Thoracic aorta (tissue), 2 donors: ENCODE measurements around the gene TTC39A. TPM values are rescaled to one million over a fixed set of nuclear protein-coding genes. Genes with fewer than 3 reads are reported as not detected.
A peak's percentile ranks its signal among the peaks of the same experiment; 100 is the strongest.

ENCODE experiments used
- ATAC-seq: fragments of 150-250 bp; one replicate; pipeline ENCODE4 v1.8.0; 2017; ENCODE audit warnings: low read depth; ENCODE audit not compliant: insufficient number of reproducible peaks, low FRiP score
- DNase-seq: peaks from one replicate; pipeline ENCODE4 v3.0.0-alpha.2; 2020; ENCODE audit warnings: low spot score
- H3K27ac ChIP-seq, 2 donors: fragments of 200-600 bp; sonication (generic); 1 replicate in 1 of 2; 2 replicates in 1 of 2; pipeline ENCODE4 v1.5.1; 2016; ENCODE audit warnings: mild to moderate bottlenecking in 2 of 2, moderate library complexity in 2 of 2
- H3K27me3 ChIP-seq: fragments of 200-600 bp; sonication (generic); replicated peaks from 2 replicates; pipeline ENCODE4 v1.6.0; 2016; ENCODE audit warnings: mild to moderate bottlenecking; ENCODE audit not compliant: insufficient read depth
- H3K36me3 ChIP-seq: fragments of 200-600 bp; sonication (generic); one replicate; pipeline ENCODE4 v1.5.1; 2016
- H3K4me1 ChIP-seq, 2 donors: fragments of 200-600 bp; sonication (generic); 1 replicate in 1 of 2; 2 replicates in 1 of 2; pipeline versions ENCODE4 v1.5.1 to v1.6.0; 2016; ENCODE audit warnings: low read depth in 2 of 2, mild to moderate bottlenecking in 1 of 2; ENCODE audit not compliant: control insufficient read depth in 1 of 2
- H3K4me3 ChIP-seq: fragments of 200-600 bp; sonication (generic); 2 replicates; pipeline ENCODE4 v1.5.1; 2016; ENCODE audit warnings: mild to moderate bottlenecking
- H3K9me3 ChIP-seq: fragments of 200-600 bp; sonication (generic); 2 replicates; pipeline ENCODE4 v1.5.1; 2016
- total RNA-seq, 2 donors: library from RNA; depleted of rRNA; stranded (reverse); fragments of >200 nt; gene quantifications; one replicate each; pipeline versions ENCODE4 v1.1.0 to v1.2.3, GENCODE V29; 2016
- TF ChIP-seq, protein P1 (sequence below): fragments of 200-600 bp; sonication (generic); IDR thresholded peaks from one replicate; pipeline ENCODE4 v1.5.1; 2019; ENCODE audit warnings: antibody characterized with exemption

Gene TTC39A
- total RNA-seq, 2 donors from 2014 or later: 1.2 to 4.0 TPM

DNA sequence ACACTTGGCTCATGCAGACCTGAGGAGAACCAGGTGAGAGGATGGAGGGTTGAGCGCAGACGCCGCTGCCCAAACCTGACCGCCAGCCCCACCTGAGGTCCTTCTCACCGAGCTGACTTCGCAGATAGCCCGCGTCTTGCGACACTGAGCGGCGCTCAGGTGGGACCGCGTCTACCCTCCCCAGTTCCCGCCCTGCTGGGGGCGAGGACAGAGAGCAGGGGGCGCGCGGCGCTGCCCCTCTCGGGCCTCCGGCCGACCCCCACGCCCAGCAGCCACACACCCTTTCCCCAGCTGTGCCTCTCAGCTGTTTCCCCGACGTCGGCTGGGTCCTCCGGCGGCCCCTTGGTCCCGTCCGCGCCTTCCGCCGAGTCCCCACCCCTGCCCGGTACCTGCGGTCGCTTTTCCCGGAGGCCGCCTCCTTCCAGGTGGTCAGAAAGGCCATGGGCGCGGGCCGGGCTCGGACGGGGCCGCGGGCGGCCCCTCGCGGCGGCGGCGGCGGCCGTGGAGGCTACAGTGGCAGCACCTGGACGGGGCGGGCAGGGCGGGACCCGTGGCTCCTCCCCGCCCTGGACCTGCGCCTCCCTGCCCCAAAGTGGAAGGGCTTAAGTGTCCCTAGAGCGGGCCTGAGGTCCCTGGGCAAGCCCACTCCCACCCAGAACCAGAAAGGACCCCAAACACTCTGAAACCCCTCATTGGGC lies 14.4 kb upstream of the TTC39A start:
- Histone ChIP-seq H3K27me3 (peaks cover 6% of the 10 kb centered on the region), H3K4me1 (peaks cover 0 to 6% of the 10 kb centered on the region in 2 donors), H3K36me3 (no peaks in the 10 kb centered on the region), H3K9me3 (no peaks in the 10 kb centered on the region), H3K27ac (no peak overlapping the region), H3K4me3 (peak overlapping the region; percentile 37)
- TF ChIP-seq, protein P1, sequence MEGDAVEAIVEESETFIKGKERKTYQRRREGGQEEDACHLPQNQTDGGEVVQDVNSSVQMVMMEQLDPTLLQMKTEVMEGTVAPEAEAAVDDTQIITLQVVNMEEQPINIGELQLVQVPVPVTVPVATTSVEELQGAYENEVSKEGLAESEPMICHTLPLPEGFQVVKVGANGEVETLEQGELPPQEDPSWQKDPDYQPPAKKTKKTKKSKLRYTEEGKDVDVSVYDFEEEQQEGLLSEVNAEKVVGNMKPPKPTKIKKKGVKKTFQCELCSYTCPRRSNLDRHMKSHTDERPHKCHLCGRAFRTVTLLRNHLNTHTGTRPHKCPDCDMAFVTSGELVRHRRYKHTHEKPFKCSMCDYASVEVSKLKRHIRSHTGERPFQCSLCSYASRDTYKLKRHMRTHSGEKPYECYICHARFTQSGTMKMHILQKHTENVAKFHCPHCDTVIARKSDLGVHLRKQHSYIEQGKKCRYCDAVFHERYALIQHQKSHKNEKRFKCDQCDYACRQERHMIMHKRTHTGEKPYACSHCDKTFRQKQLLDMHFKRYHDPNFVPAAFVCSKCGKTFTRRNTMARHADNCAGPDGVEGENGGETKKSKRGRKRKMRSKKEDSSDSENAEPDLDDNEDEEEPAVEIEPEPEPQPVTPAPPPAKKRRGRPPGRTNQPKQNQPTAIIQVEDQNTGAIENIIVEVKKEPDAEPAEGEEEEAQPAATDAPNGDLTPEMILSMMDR: no peak
- no peak for ATAC-seq
- no peak for DNase-seq

DNA sequence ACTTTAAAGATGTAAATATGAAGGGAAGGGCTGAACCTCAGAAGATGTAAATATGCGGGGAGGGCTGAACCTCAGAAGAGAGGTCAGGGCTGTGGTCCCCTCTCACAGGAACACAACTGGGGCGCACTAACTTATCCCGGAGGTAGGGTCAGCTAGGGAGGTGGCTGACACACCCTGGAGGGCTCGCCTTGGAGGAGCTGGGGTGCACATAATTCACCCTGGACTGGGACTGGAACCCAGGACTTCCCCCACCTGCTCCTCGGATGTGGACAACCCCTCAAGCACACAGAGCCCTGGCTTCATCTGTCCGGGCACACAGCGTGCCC lies 13.9 kb upstream of the TTC39A start:
- TF ChIP-seq, protein P1: no peak
- Histone ChIP-seq H3K27ac (no peak overlapping the region), H3K36me3 (no peaks in the 10 kb centered on the region), H3K4me1 (peaks cover 0 to 6% of the 10 kb centered on the region in 2 donors), H3K27me3 (peaks cover 6% of the 10 kb centered on the region), H3K4me3 (no peak overlapping the region), H3K9me3 (no peaks in the 10 kb centered on the region)
- ATAC-seq (no peak), DNase-seq (no peak)

DNA sequence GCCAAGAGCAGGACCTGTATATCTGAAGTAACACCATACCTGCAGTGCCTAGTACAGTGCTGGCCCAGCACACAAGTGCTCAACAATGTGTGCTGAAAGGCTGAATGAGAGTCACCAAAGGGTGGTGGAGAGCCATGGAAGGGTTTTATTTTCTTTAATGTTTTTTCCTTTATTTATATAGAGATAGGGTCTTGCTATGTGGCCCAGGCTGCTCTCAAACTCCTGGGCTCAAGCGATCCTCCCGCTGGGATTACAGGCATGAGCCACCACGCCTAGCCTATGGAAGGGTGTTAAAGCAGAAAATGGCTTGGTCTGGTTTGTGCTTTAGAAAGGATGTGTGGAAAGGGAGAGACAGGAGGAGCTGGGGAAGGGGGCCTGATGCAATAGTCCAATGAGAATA lies 13.3 kb upstream of the TTC39A start:
- no peaks in the 10 kb centered on the region for H3K36me3 ChIP-seq
- H3K27ac ChIP-seq: no peak overlapping the region
- TF ChIP-seq, protein P1: no peak
- H3K4me3 ChIP-seq: no peak overlapping the region
- DNase-seq: no peak
- no peaks in the 10 kb centered on the region for H3K9me3 ChIP-seq
- peaks cover 6% of the 10 kb centered on the region for H3K27me3 ChIP-seq
- no peak for ATAC-seq
- H3K4me1 ChIP-seq: peaks cover 0 to 6% of the 10 kb centered on the region in 2 donors

DNA sequence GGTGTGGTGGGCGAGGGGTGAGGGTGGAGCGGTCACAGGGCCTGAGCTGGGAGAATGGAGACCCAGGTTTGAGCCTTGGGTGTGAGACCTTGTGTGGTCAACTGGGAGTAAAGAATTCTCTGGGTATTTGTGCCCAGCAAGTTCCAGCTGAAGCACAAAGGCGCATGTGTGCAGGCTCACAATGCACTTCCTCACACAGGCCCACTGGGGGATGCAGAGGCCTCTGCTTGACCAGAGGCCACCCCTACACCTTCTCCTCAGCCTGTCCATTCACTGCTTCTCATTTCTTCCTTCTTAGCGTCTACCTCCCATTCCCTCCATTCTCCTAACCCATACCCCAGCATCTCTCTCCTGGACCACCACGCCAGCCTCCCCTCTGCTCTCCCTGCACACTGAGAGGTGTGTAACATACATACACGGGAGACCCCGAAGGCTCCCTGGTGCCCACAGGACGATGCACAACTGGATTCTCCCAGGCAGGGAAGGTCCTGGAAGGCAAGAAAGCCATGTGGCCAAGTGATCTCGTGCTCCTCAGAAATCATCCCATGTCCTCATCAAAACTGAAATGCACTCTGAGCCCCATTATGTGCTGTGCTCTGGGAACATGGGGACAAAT lies 12.3 kb upstream of the TTC39A start:
- Histone ChIP-seq H3K4me3 (no peak overlapping the region), H3K27me3 (peaks cover 6% of the 10 kb centered on the region), H3K9me3 (no peaks in the 10 kb centered on the region), H3K36me3 (no peaks in the 10 kb centered on the region), H3K27ac (no peak overlapping the region), H3K4me1 (peaks cover 0 to 6% of the 10 kb centered on the region in 2 donors)
- ATAC-seq (no peak), DNase-seq (no peak)
- TF ChIP-seq, protein P1: no peak

DNA sequence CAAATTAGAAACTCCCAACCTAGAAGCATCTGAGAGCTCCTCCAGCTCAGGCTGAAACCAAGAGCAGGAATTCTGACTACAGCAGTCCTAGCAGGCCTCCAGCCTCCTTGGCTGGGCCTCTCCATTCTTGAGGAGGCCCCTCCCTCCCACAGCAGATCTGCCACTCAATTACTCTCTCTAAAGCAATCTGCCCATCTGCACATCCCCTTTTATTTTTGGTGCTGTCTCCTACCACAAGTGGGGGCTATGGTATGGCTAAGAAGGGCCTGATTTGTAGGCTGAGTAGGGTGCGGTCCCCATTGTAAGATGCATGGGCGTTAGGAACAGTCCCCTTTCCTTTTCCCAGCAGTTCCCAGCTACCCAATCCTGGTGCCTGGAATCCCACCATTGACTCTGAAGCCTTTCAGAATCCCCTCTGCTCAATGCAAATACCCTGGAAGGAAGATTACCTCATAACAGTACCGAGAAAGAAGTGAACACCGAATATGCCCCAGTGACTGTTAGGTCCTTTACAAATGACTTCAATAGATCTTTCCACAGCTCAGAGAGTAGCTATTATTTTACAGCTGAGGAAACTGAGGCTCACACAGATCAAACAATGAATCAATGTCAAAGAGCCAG lies 11.6 kb upstream of the TTC39A start:
- Histone ChIP-seq H3K36me3 (no peaks in the 10 kb centered on the region), H3K4me3 (no peak overlapping the region), H3K9me3 (no peaks in the 10 kb centered on the region), H3K27me3 (peaks cover 6% of the 10 kb centered on the region), H3K4me1 (peaks cover 0 to 6% of the 10 kb centered on the region in 2 donors), H3K27ac (no peak overlapping the region)
- ATAC-seq (no peak), DNase-seq (no peak)
- TF ChIP-seq, protein P1: no peak
